Smooth muscle cell (in vitro differentiated cells): Measurements from ENCODE around the gene SDC1. TPM values are rescaled to one million over a fixed set of nuclear protein-coding genes. Genes with fewer than 3 reads are reported as not detected.

Experiments used
- DNase-seq: peaks from one replicate; lab custom pipeline; 2025; ENCODE audit not compliant: unreplicated experiment; lab: John Stamatoyannopoulos, UW
- H2AFZ ChIP-seq: fragments of 200-600 bp; sonication (generic); 2 replicates; pipeline ENCODE4 v1.6.0; 2016; ENCODE audit warnings: antibody characterized with exemption, low read depth, mild to moderate bottlenecking
- H3F3A ChIP-seq: fragments of 200-600 bp; sonication (generic); 2 replicates; pipeline ENCODE4 v1.6.0; 2017; ENCODE audit warnings: antibody characterized with exemption, low read depth
- H3K27ac ChIP-seq: fragments of 200-600 bp; sonication (generic); 2 replicates; pipeline ENCODE4 v1.5.1; 2016; ENCODE audit warnings: low read depth, mild to moderate bottlenecking
- H3K27me3 ChIP-seq: fragments of 200-600 bp; sonication (generic); 2 replicates; pipeline ENCODE4 v1.6.1; 2016; ENCODE audit warnings: low read depth, mild to moderate bottlenecking
- H3K36me3 ChIP-seq: fragments of 200-600 bp; sonication (generic); 2 replicates; pipeline ENCODE4 v1.5.1; 2016; ENCODE audit warnings: low read depth
- H3K4me1 ChIP-seq: fragments of 200-600 bp; sonication (generic); 2 replicates; pipeline ENCODE4 v1.5.1; 2016; ENCODE audit warnings: low read depth
- H3K4me2 ChIP-seq: fragments of 200-600 bp; sonication (generic); 2 replicates; pipeline ENCODE4 v1.6.0; 2016; ENCODE audit warnings: mild to moderate bottlenecking
- H3K4me3 ChIP-seq: fragments of 200-600 bp; sonication (generic); 2 replicates; pipeline ENCODE4 v1.5.1; 2016; ENCODE audit warnings: mild to moderate bottlenecking
- H3K79me2 ChIP-seq: fragments of 200-600 bp; sonication (generic); 2 replicates; pipeline ENCODE4 v1.6.0; 2016; ENCODE audit warnings: low read depth, mild to moderate bottlenecking
- H3K9ac ChIP-seq: fragments of 200-600 bp; sonication (generic); 2 replicates; pipeline ENCODE4 v1.6.0; 2016; ENCODE audit warnings: low read depth
- H3K9me3 ChIP-seq: fragments of 200-600 bp; sonication (generic); replicated peaks from 2 replicates; pipeline ENCODE4 v1.5.1; 2016; ENCODE audit warnings: low read depth
- H4K20me1 ChIP-seq: fragments of 200-600 bp; sonication (generic); 2 replicates; pipeline ENCODE4 v1.6.0; 2016; ENCODE audit warnings: low read depth
- CTCF ChIP-seq: fragments of 200-600 bp; sonication (generic); IDR thresholded peaks from 2 replicates; pipeline ENCODE4 v1.5.1; 2017; ENCODE audit warnings: borderline replicate concordance, mild to moderate bottlenecking, antibody characterized with exemption; ENCODE audit not compliant: insufficient read depth, poor library complexity, severe bottlenecking
- WGBS: methylation state at CpG from one replicate; pipeline ENCODE4 v1.1.7; 2016; ENCODE audit warnings: low lambda C conversion rate; 5-methylcytosine and 5-hydroxymethylcytosine counted together
- polyA plus RNA-seq: library from polyadenylated mRNA; unstranded; fragments of >200 nt; fragmentation: Nextera tagmentation; extraction: Ambion mirVana; gene quantifications from 2 replicates; pipeline ENCODE4 v1.2.1, GENCODE V29; 2016
- total RNA-seq: library from RNA; depleted of rRNA; stranded (reverse); fragments of >200 nt; gene quantifications from 2 replicates; pipeline ENCODE4 v1.2.3, GENCODE V29; 2014

The SDC1 gene
- total and polyA plus RNA-seq, 2 experiments from 2014 or later: 61.0 to 88.1 TPM

GRCh38 chr2:20175267-20175666, 49.7 kb downstream of the SDC1 start:
- no peaks in the 10 kb centered on the region for H3K27me3 ChIP-seq
- no peaks in the 10 kb centered on the region for H3K36me3 ChIP-seq
- no peaks in the 10 kb centered on the region for H4K20me1 ChIP-seq
- H3K4me2 ChIP-seq: no peak overlapping the region
- H3K4me1 ChIP-seq: no peaks in the 10 kb centered on the region
- 80% methylated on average over 8 of the region's 8 CpGs for WGBS
- no peak for TF ChIP-seq CTCF
- H2AFZ ChIP-seq: no peak overlapping the region
- no peaks in the 10 kb centered on the region for H3K79me2 ChIP-seq
- no peak overlapping the region for H3K4me3 ChIP-seq
- DNase-seq: no peak
- H3K27ac ChIP-seq: no peak overlapping the region
- H3K9me3 ChIP-seq: no peaks in the 10 kb centered on the region
- H3K9ac ChIP-seq: no peak overlapping the region
- H3F3A ChIP-seq: no peaks in the 10 kb centered on the region

GRCh38 chr2:20174410-20174809, 50.5 kb downstream of the SDC1 start:
- H4K20me1 ChIP-seq: no peaks in the 10 kb centered on the region
- H3K9me3 ChIP-seq: no peaks in the 10 kb centered on the region
- no peak overlapping the region for H3K27ac ChIP-seq
- H3K79me2 ChIP-seq: no peaks in the 10 kb centered on the region
- H3K4me3 ChIP-seq: no peak overlapping the region
- H2AFZ ChIP-seq: no peak overlapping the region
- no peak overlapping the region for H3K4me2 ChIP-seq
- TF ChIP-seq CTCF: no peak
- H3K27me3 ChIP-seq: no peaks in the 10 kb centered on the region
- no peaks in the 10 kb centered on the region for H3F3A ChIP-seq
- no peak for DNase-seq
- H3K4me1 ChIP-seq: no peaks in the 10 kb centered on the region
- 96% methylated on average over 2 of the region's 2 CpGs for WGBS
- no peak overlapping the region for H3K9ac ChIP-seq
- H3K36me3 ChIP-seq: no peaks in the 10 kb centered on the region

- H3F3A ChIP-seq: no peaks in the 10 kb centered on the region
- H3K36me3 ChIP-seq: no peaks in the 10 kb centered on the region
- H3K27ac ChIP-seq: no peak overlapping the region
- H3K4me3 ChIP-seq: no peak overlapping the region
- TF ChIP-seq CTCF: no peak
- 86% methylated on average over 14 of the region's 14 CpGs for WGBS
- H3K9me3 ChIP-seq: no peaks in the 10 kb centered on the region
- H4K20me1 ChIP-seq: no peaks in the 10 kb centered on the region
- H3K4me2 ChIP-seq: no peak overlapping the region
- H3K27me3 ChIP-seq: no peaks in the 10 kb centered on the region
- no peaks in the 10 kb centered on the region for H3K79me2 ChIP-seq
- H2AFZ ChIP-seq: no peak overlapping the region
- H3K4me1 ChIP-seq: no peaks in the 10 kb centered on the region
- no peak for DNase-seq
- no peak overlapping the region for H3K9ac ChIP-seq
Observed at GRCh38 chr2:20173496-20174402, 51.2 kb downstream of the SDC1 start.

- Histone ChIP-seq H3F3A (no peaks in the 10 kb centered on the region), H3K4me2 (no peak overlapping the region), H3K27me3 (no peaks in the 10 kb centered on the region), H3K4me3 (no peak overlapping the region), H3K27ac (no peak overlapping the region), H3K4me1 (no peaks in the 10 kb centered on the region), H3K9me3 (no peaks in the 10 kb centered on the region), H4K20me1 (no peaks in the 10 kb centered on the region), H3K79me2 (no peaks in the 10 kb centered on the region), H3K9ac (no peak overlapping the region), H2AFZ (no peak overlapping the region), H3K36me3 (no peaks in the 10 kb centered on the region)
- WGBS: 87% methylated on average over 5 of the region's 5 CpGs
- DNase-seq: no peak
- TF ChIP-seq CTCF: no peak
Observed at GRCh38 chr2:20173064-20173463, 51.9 kb downstream of the SDC1 start.
